Breast epithelium (tissue), 3 donors: ENCODE data around the gene SORL1.

Source experiments
- CTCF ChIP-seq, 3 donors: fragments of 450-650 bp; IDR thresholded peaks; one replicate each; pipeline ENCODE4 v1.5.1; 2016 to 2017; ENCODE audit warnings: antibody characterized with exemption in 3 of 3, mild to moderate bottlenecking in 3 of 3, moderate library complexity in 3 of 3
- POLR2AphosphoS5 ChIP-seq, 3 donors: sonication (generic); formaldehyde crosslinking; IDR thresholded peaks; one replicate each; pipeline ENCODE4 v1.6.1; 2017; ENCODE audit warnings: antibody characterized with exemption in 3 of 3

- TF ChIP-seq CTCF (IDR thresholded peaks at IDR 0.05) (no peak), POLR2AphosphoS5 (IDR thresholded peaks at IDR 0.05) (no peak)
Measured at GRCh38 chr11:121553806-121554205, 101.7 kb downstream of the SORL1 start.
